OCI-LY7 (cell line): ENCODE data around the gene RPL6. TPM values are rescaled to one million over a fixed set of nuclear protein-coding genes. Genes with fewer than 3 reads are reported as not detected.

Experiments used
- BruUV-seq: library from RNA; stranded (reverse); fragments of 400-500 nt; replicated peaks from 2 replicates; lab custom pipeline; 2021; lab: Mats Ljungman, UMichigan
- CTCF ChIA-PET: fragments of 300-600 bp; sonication (Branson Sonifier 250); formaldehyde crosslinking; loops from one replicate; lab custom pipeline; 2022; ENCODE audit warnings: antibody characterized with exemption; ENCODE audit not compliant: unreplicated experiment; lab: Charles Lee
- POLR2A ChIA-PET: fragments of 300-600 bp; sonication (Branson Sonifier 250); formaldehyde crosslinking; loops from one replicate; lab custom pipeline; 2022; ENCODE audit warnings: antibody characterized with exemption; lab: Charles Lee
- DNase-seq: peaks from one replicate; pipeline ENCODE4 v3.0.0-alpha.2; 2015; ENCODE audit warnings: low spot score
- H2AFZ ChIP-seq: fragments of 200-600 bp; sonication (generic), shearing (Covaris generic); 2 replicates; pipeline ENCODE4 v1.6.1; 2014; ENCODE audit warnings: mild to moderate bottlenecking, antibody characterized with exemption, low read length, moderate library complexity
- H3K27ac ChIP-seq: fragments of 200-600 bp; sonication (generic); 2 replicates; pipeline ENCODE4 v1.5.1; 2014; ENCODE audit warnings: mixed run types, low read depth, mild to moderate bottlenecking, moderate library complexity, low read length, inconsistent platforms; ENCODE audit not compliant: poor library complexity, severe bottlenecking
- H3K36me3 ChIP-seq: fragments of 200-600 bp; sonication (generic); 2 replicates; pipeline ENCODE4 v1.6.1; 2014; ENCODE audit warnings: mild to moderate bottlenecking, antibody characterized with exemption, low read length, moderate library complexity, mixed read lengths; ENCODE audit not compliant: insufficient read depth
- H3K4me1 ChIP-seq: fragments of 200-600 bp; sonication (generic); 2 replicates; pipeline ENCODE4 v1.5.1; 2014; ENCODE audit warnings: mild to moderate bottlenecking, low read length; ENCODE audit not compliant: insufficient read depth, poor library complexity, severe bottlenecking
- H3K4me2 ChIP-seq: fragments of 200-600 bp; sonication (generic); 2 replicates; pipeline ENCODE4 v1.6.1; 2014; ENCODE audit warnings: mild to moderate bottlenecking, low read length
- H3K4me3 ChIP-seq: fragments of 200-600 bp; sonication (generic); 2 replicates; pipeline ENCODE4 v1.5.1; 2014; ENCODE audit warnings: mild to moderate bottlenecking, low read depth, low read length; ENCODE audit not compliant: poor library complexity, severe bottlenecking
- H3K79me2 ChIP-seq: fragments of 200-600 bp; sonication (generic); 2 replicates; pipeline ENCODE4 v1.6.1; 2016; ENCODE audit warnings: low read depth, mild to moderate bottlenecking, low read length, moderate library complexity, mixed read lengths; ENCODE audit not compliant: insufficient read depth
- H3K9me2 ChIP-seq: fragments of 200-600 bp; sonication (generic); 2 replicates; pipeline ENCODE4 v1.6.1; 2016; ENCODE audit warnings: mild to moderate bottlenecking, low read length, mixed read lengths; ENCODE audit not compliant: insufficient read depth
- H3K9me3 ChIP-seq: fragments of 200-600 bp; sonication (generic); 2 replicates; pipeline ENCODE4 v1.6.1; 2014; ENCODE audit warnings: mild to moderate bottlenecking, mixed run types, low read length, mixed read lengths
- H4K20me1 ChIP-seq: fragments of 200-600 bp; sonication (generic); 2 replicates; pipeline ENCODE4 v1.6.1; 2014; ENCODE audit warnings: mild to moderate bottlenecking, antibody characterized with exemption, low read length, moderate library complexity, mixed read lengths; ENCODE audit not compliant: insufficient read depth
- EZH2phosphoT487 ChIP-seq: fragments of 200-600 bp; sonication (generic); IDR thresholded peaks from 2 replicates; pipeline ENCODE4 v1.6.1; 2018; ENCODE audit warnings: low read depth, borderline replicate concordance, mild to moderate bottlenecking, mixed run types, antibody characterized with exemption, low read length, moderate library complexity, mixed read lengths
- intact Hi-C: fragments of 100-400 bp; cut with micrococcal nuclease; formaldehyde crosslinking; loops from one replicate; pipeline ENCODE4 v1.10.0; 2022; ENCODE audit not compliant: unreplicated experiment
- total RNA-seq, 2 experiments: library from RNA; depleted of rRNA in 1 of 2; stranded (reverse); fragments of >200 nt in 1 of 2; shearing (Covaris generic) in 1 of 2; gene quantifications; 2 replicates each; pipeline ENCODE4 v1.2.3, GENCODE V29; 2014 to 2022
- TF ChIP-seq, protein P1 (sequence below): fragments of 200-600 bp; sonication (generic); conservative IDR thresholded peaks from 2 replicates; pipeline ENCODE4 v1.5.1; 2014; ENCODE audit warnings: mild to moderate bottlenecking, antibody characterized with exemption, low read length, moderate library complexity, mixed read lengths

Gene RPL6
- total RNA-seq, 2 experiments from 2014 or later: 1,436 to 1,876 TPM

DNA sequence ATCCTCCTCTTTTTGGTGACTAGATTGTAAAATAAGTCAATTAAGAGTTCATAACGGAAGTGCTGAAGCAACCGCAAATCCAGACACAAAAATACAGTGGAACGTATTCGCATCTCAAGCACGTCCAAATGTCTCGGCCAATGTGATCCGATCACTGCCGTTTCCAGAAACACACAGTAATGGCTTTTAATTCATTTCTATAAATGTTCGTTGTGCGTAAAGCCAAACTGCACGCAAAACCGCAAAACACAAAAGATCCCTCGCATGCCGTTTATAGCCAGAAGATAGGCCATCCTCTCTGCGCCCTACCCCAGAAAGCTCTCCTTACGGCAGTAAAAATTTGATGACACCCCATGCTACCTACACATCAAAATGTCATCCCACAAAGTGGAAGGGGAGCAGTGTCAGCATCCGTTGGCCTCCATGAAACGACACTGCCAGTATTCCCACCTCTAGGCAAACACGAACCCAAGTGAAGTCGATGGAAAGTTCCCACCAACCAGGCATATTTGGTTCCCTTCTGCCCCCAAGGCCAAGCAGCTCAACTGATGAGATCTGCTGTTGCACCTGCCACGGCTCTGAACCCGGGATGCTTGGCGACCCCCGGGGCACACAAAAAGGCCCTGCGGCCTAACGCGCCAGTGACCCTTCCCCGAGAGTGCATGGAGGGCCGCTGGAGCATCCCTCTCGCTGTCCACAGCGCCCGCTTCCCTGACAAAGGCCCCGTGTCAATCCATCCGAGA is 28.6 kb downstream of the RPL6 start:
- Histone ChIP-seq H2AFZ (peak overlapping the region; percentile 89; the same call in 1 of the 2 replicates), H4K20me1 (no peaks in the 10 kb centered on the region), H3K79me2 (peaks cover 54% of the 10 kb centered on the region), H3K9me2 (no peaks in the 10 kb centered on the region), H3K36me3 (no peaks in the 10 kb centered on the region), H3K9me3 (no peaks in the 10 kb centered on the region), H3K4me1 (peaks cover 14% of the 10 kb centered on the region), H3K4me3 (peak overlapping the region; percentile 80), H3K4me2 (peak overlapping the region; percentile 99), H3K27ac (peak overlapping the region; percentile 80)
- TF ChIP-seq, protein P1, sequence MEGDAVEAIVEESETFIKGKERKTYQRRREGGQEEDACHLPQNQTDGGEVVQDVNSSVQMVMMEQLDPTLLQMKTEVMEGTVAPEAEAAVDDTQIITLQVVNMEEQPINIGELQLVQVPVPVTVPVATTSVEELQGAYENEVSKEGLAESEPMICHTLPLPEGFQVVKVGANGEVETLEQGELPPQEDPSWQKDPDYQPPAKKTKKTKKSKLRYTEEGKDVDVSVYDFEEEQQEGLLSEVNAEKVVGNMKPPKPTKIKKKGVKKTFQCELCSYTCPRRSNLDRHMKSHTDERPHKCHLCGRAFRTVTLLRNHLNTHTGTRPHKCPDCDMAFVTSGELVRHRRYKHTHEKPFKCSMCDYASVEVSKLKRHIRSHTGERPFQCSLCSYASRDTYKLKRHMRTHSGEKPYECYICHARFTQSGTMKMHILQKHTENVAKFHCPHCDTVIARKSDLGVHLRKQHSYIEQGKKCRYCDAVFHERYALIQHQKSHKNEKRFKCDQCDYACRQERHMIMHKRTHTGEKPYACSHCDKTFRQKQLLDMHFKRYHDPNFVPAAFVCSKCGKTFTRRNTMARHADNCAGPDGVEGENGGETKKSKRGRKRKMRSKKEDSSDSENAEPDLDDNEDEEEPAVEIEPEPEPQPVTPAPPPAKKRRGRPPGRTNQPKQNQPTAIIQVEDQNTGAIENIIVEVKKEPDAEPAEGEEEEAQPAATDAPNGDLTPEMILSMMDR: no peak
- no peak for TF ChIP-seq EZH2phosphoT487
- POLR2A ChIA-PET: interaction anchor here (0.6 to 0.8 kb wide), 3 partner anchors 24 to 145 kb away, joined by 3 to 9 read pairs (median 3); no protein-coding TSS in a partner anchor
- DNase-seq: peak; percentile 41
- BruUV-seq: no TSS peak
- CTCF ChIA-PET: no interaction called here
- intact Hi-C loops: loop anchor here (10.0 kb wide), 2 partner anchors 276 to 536 kb away; partner anchors contain the start of genes MAPKAPK5 and NAA25

DNA sequence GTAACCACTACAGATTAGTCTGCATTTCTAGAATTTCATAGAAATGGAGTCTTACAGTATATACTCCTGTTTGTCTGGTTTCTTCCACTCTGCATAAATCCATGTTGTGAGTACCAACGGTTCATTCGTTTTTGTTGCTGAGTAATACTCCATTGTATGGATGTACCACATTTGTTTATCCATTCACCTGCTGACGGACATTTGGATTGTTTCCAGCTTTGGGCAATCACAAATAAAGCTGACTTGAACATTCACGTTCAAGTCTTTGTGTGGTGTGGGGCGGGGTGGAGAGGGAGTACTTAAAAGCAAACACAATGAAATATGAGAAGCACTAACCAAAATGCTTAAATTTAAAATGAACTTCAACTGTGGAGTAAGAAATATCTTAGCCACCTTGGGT is 34.3 kb downstream of the RPL6 start:
- Histone ChIP-seq H3K9me2 (no peaks in the 10 kb centered on the region), H3K27ac (no peak overlapping the region), H3K4me3 (no peak overlapping the region), H3K9me3 (no peaks in the 10 kb centered on the region), H3K4me2 (no peak overlapping the region), H2AFZ (no peak overlapping the region), H3K36me3 (no peaks in the 10 kb centered on the region; the same call in 1 of the 2 replicates), H4K20me1 (no peaks in the 10 kb centered on the region; the same call in 1 of the 2 replicates), H3K79me2 (peaks cover 59% of the 10 kb centered on the region), H3K4me1 (peaks cover 5% of the 10 kb centered on the region)
- intact Hi-C loops: no loop called here
- POLR2A ChIA-PET: interaction anchor here (0.7 kb wide), 1 partner anchor 100 kb away, joined by 3 read pairs; no protein-coding TSS in a partner anchor
- CTCF ChIA-PET: interaction anchor here (0.6 kb wide), 1 partner anchor 886 kb away, joined by 3 read pairs; no protein-coding TSS in a partner anchor
- TSS peak; percentile 3 for BruUV-seq
- no peak for DNase-seq
- TF ChIP-seq EZH2phosphoT487: no peak
- TF ChIP-seq, protein P1: no peak
